Adipocyte (in vitro differentiated cells): ENCODE measurements around the gene ELOVL5.
"Not testable (repeated sequence)": the region's sequence is repeated elsewhere in the genome, so short reads cannot be mapped to it uniquely, and the experiment has no call there.

Experiments used
- DNase-seq: peaks from one replicate; pipeline ENCODE4 v3.0.0-alpha.2; 2015; ENCODE audit warnings: low read depth
- H3K27me3 ChIP-seq: replicated peaks from 2 replicates; pipeline ENCODE4 v1.7.0; 2013; ENCODE audit warnings: mild to moderate bottlenecking, low read length, moderate library complexity; ENCODE audit not compliant: control insufficient read depth, insufficient read depth
- H3K36me3 ChIP-seq: 2 replicates; pipeline ENCODE4 v1.7.0; 2013; ENCODE audit warnings: low read length, mild to moderate bottlenecking, moderate library complexity; ENCODE audit not compliant: control insufficient read depth, insufficient read depth, severe bottlenecking
- H3K4me1 ChIP-seq: 2 replicates; pipeline ENCODE4 v1.7.0; 2013; ENCODE audit warnings: mild to moderate bottlenecking, low read length, moderate library complexity; ENCODE audit not compliant: control insufficient read depth, insufficient read depth
- H3K4me3 ChIP-seq: 2 replicates; pipeline ENCODE4 v1.7.0; 2013; ENCODE audit warnings: mild to moderate bottlenecking, low read length, moderate library complexity
- H3K9ac ChIP-seq: 2 replicates; pipeline ENCODE4 v1.7.0; 2013; ENCODE audit warnings: mild to moderate bottlenecking, low read length, moderate library complexity
- H3K9me3 ChIP-seq: 2 replicates; pipeline ENCODE4 v1.7.0; 2013; ENCODE audit warnings: mild to moderate bottlenecking, low read length, moderate library complexity; ENCODE audit not compliant: control insufficient read depth

The ELOVL5 gene

GRCh38 chr6:53359095-53359842 lies 10.5 kb upstream of the ELOVL5 start:
- DNase-seq = peak; percentile 99
- Histone ChIP-seq H3K4me3 (peak overlapping the region; percentile 80), H3K9ac (peak overlapping the region; percentile 89), H3K4me1 (peaks cover 22% of the 10 kb centered on the region), H3K9me3 (no peaks in the 10 kb centered on the region), H3K36me3 (no peaks in the 10 kb centered on the region), H3K27me3 (no peaks in the 10 kb centered on the region)

GRCh38 chr6:53358440-53359094 lies 9.8 kb upstream of the ELOVL5 start:
- Histone ChIP-seq H3K27me3 (no peaks in the 10 kb centered on the region), H3K4me1 (peaks cover 26% of the 10 kb centered on the region), H3K36me3 (no peaks in the 10 kb centered on the region), H3K9ac (peak overlapping the region; percentile 89), H3K4me3 (peak overlapping the region; percentile 80), H3K9me3 (no peaks in the 10 kb centered on the region)
- DNase-seq = no peak

GRCh38 chr6:53357576-53358360 lies 9.0 kb upstream of the ELOVL5 start:
- Histone ChIP-seq H3K4me3 (no peak overlapping the region), H3K9ac (no peak overlapping the region), H3K9me3 (no peaks in the 10 kb centered on the region), H3K36me3 (no peaks in the 10 kb centered on the region), H3K27me3 (no peaks in the 10 kb centered on the region), H3K4me1 (peaks cover 31% of the 10 kb centered on the region)
- no peak for DNase-seq

- H3K36me3 ChIP-seq = no peaks in the 10 kb centered on the region
- no peak overlapping the region for H3K9ac ChIP-seq
- H3K9me3 ChIP-seq = no peaks in the 10 kb centered on the region
- no peak overlapping the region for H3K4me3 ChIP-seq
- no peaks in the 10 kb centered on the region for H3K27me3 ChIP-seq
- peaks cover 20% of the 10 kb centered on the region for H3K4me1 ChIP-seq
- no peak for DNase-seq
These were observed 4.9 kb upstream of the ELOVL5 start for GRCh38 chr6:53353624-53354023.

- DNase-seq = no peak
- H3K36me3 ChIP-seq = no peaks in the 10 kb centered on the region
- H3K4me1 ChIP-seq = peaks cover 16% of the 10 kb centered on the region
- H3K9ac ChIP-seq = no peak overlapping the region
- H3K27me3 ChIP-seq = no peaks in the 10 kb centered on the region
- no peaks in the 10 kb centered on the region for H3K9me3 ChIP-seq
- no peak overlapping the region for H3K4me3 ChIP-seq
These were observed 3.6 kb upstream of the ELOVL5 start for GRCh38 chr6:53352360-53352759.

GRCh38 chr6:53349209-53349693 lies 501 bp upstream of the ELOVL5 start:
- Histone ChIP-seq H3K9ac (peak overlapping the region; percentile 90), H3K4me1 (peaks cover 43% of the 10 kb centered on the region), H3K27me3 (no peaks in the 10 kb centered on the region), H3K4me3 (peak overlapping the region; percentile 81), H3K36me3 (peaks cover 17% of the 10 kb centered on the region), H3K9me3 (no peaks in the 10 kb centered on the region)
- peak; percentile 38 for DNase-seq

GRCh38 chr6:53347921-53348370 lies 804 bp downstream of the ELOVL5 start:
- no peaks in the 10 kb centered on the region for H3K9me3 ChIP-seq
- peak; percentile 87 for DNase-seq
- H3K9ac ChIP-seq = peak overlapping the region; percentile 90
- H3K4me3 ChIP-seq = peak overlapping the region; percentile 81
- H3K27me3 ChIP-seq = no peaks in the 10 kb centered on the region
- H3K36me3 ChIP-seq = peaks cover 23% of the 10 kb centered on the region
- peaks cover 45% of the 10 kb centered on the region for H3K4me1 ChIP-seq

- Histone ChIP-seq H3K27me3 (no peaks in the 10 kb centered on the region), H3K4me1 (peaks cover 51% of the 10 kb centered on the region), H3K9ac (peak overlapping the region; percentile 90), H3K4me3 (peak overlapping the region; percentile 81), H3K36me3 (peaks cover 24% of the 10 kb centered on the region), H3K9me3 (no peaks in the 10 kb centered on the region)
- DNase-seq = peak; percentile 60
These were observed 1.4 kb downstream of the ELOVL5 start for GRCh38 chr6:53347250-53347920.

- H3K4me1 ChIP-seq = peaks cover 64% of the 10 kb centered on the region
- peak overlapping the region; percentile 90 for H3K9ac ChIP-seq
- not testable (repeated sequence) for DNase-seq, H3K9me3 ChIP-seq, H3K27me3 ChIP-seq
- H3K36me3 ChIP-seq = peaks cover 34% of the 10 kb centered on the region
- H3K4me3 ChIP-seq = peak overlapping the region; percentile 81
These were observed 2.7 kb downstream of the ELOVL5 start for GRCh38 chr6:53346049-53346448.

- Histone ChIP-seq H3K9ac (no peak overlapping the region), H3K27me3 (no peaks in the 10 kb centered on the region), H3K4me3 (peak overlapping the region; percentile 81), H3K4me1 (peaks cover 71% of the 10 kb centered on the region), H3K36me3 (peaks cover 43% of the 10 kb centered on the region), H3K9me3 (no peaks in the 10 kb centered on the region)
- DNase-seq = no peak
These were observed 3.8 kb downstream of the ELOVL5 start for GRCh38 chr6:53344969-53345368.
